SK-N-DZ (cell line): ENCODE data around the gene PDE10A.
"Not testable (repeated sequence)": the region's sequence is repeated elsewhere in the genome, so short reads cannot be mapped to it uniquely, and the experiment has no call there.

ENCODE experiments used
- DNase-seq: peaks from one replicate; pipeline ENCODE4 v3.0.0-alpha.2; 2015; ENCODE audit warnings: low spot score

PDE10A gene

DNA sequence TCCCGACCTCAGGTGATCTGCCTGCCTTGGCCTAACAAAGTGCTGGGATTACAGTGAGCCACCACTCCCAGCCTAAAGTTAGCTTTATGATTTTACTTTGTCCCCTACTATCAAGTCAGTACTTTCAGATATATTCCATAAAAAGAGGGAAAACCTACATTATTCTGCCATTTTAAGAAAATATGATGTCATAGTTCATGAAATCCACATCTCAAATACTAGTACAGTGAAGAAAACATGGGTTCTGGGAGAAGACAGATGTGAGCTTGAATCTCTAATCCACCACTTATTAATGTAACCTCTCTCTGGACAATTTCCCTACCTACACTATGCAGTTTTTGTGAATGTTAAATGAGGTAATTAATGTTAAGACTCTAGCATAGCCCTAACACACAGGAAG lies 74.5 kb downstream of the PDE10A start:
- no peak for DNase-seq

- no peak for DNase-seq
These were observed 75.8 kb downstream of the PDE10A start for GRCh38 chr6:165587206-165587605.

GRCh38 chr6:165586706-165587105 lies 76.3 kb downstream of the PDE10A start:
- DNase-seq: no peak

DNA sequence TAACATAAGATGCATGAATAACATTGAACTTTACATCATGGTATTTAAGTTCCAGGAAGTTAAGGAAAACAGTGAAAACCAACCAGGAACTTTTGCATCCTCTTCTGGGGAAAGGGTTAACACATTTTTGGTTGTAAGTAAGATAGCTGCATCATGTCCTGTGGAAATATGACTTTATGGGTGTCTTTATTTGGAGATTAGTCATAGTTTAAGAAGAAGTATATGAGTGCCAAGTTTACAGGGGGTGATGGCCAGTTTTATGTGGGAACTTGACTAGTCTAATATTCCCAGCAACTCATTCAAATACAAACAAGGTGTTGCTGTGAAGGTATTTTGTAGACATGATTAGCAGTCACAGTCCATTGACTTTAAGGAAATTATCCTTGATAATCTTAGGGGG lies 78.0 kb downstream of the PDE10A start:
- DNase-seq: no peak

- DNase-seq: no peak
These were observed 78.5 kb downstream of the PDE10A start for GRCh38 chr6:165584541-165584940.

DNA sequence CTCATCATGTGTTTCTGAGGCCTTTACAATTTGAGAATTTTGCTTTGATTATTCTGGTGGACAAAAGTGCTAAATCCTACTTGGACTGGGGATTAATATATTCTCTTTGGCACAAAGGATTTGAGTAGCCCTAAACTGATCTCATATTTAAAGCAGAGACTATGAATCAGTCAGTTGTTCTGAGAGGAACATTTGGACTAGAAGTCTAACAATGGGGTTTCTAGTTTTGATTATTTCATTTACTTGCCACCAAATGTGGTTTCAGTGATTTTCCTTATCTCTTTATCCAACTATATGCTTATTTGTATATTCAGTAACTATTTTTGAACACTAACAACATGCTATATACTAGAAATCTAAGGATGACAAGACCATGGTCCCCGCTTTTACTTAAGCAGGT lies 81.4 kb downstream of the PDE10A start:
- DNase-seq: no peak

DNA sequence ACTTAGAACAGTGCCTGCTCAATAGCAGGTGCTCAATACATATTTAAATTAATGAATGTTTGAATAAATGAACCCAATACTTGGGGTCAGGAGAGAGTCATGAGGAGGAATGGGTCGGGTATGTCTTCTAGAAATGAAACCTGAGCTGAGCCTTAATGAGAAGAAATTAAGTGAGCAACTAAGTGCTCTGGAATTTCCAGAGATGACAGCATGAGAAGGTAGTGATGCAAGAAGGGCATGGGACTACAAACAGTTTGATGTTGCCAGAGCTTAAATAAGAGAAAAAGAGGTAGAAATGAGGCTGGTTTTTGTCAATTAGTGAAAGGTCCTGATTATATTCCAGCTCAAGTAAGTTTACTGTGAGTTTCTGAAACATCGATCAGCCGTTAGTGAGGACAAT lies 82.9 kb downstream of the PDE10A start:
- no peak for DNase-seq

DNA sequence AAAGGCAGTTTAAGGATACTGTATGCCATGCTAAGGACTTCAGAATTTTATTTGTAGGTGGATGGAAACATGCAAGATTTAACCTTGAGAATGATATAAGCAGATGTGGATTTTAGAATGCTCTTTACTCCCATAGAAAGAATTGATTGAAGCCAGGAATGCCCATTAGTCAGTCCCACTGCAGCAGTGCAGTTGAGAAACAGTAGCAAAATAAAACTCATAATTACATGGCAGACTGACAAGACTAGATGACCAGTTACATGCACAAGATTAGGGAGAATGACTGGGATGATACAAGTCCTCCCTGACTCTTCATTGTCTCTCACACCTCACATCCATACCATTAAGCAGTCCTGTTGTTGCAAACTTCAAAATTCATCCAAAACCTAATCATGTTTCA lies 83.9 kb downstream of the PDE10A start:
- no peak for DNase-seq

DNA sequence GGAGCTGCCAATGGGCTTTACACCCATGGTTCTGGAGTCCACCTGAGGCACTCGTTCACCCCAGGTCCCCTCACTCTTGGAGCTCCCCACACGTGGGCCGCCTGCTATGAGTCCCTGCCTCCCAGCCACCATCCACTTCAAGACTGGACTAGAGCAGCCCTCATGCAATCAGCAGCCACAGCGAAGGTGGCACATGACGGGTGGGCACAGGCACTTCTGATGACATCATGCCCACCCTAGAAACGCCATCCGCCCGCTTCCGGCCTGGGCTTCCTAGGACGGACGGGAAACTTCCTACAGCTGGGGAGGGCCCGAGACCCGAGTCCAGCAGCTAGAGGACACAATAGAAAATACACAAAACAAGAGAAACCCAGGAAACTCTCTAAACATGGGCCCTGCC lies 85.5 kb downstream of the PDE10A start:
- DNase-seq: no peak

DNA sequence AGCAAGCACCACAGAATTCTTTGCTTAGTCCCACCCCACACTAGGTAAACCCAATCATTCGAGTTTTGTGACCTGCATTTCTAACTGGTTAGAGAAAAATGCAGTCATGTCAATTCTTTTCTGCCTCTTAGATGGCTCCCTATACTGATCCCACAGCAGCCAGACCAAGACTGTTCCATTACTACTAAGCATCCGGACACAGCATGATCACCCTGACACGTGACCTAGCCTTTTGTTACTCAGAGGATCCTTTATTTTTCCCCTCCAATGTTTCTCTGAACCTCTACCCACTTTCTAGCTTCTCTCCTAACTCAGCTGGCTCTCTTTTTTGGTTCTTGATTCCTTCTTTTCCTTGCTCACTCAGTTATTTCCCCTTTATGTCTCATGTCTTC lies 87.9 kb downstream of the PDE10A start:
- DNase-seq: no peak

DNA sequence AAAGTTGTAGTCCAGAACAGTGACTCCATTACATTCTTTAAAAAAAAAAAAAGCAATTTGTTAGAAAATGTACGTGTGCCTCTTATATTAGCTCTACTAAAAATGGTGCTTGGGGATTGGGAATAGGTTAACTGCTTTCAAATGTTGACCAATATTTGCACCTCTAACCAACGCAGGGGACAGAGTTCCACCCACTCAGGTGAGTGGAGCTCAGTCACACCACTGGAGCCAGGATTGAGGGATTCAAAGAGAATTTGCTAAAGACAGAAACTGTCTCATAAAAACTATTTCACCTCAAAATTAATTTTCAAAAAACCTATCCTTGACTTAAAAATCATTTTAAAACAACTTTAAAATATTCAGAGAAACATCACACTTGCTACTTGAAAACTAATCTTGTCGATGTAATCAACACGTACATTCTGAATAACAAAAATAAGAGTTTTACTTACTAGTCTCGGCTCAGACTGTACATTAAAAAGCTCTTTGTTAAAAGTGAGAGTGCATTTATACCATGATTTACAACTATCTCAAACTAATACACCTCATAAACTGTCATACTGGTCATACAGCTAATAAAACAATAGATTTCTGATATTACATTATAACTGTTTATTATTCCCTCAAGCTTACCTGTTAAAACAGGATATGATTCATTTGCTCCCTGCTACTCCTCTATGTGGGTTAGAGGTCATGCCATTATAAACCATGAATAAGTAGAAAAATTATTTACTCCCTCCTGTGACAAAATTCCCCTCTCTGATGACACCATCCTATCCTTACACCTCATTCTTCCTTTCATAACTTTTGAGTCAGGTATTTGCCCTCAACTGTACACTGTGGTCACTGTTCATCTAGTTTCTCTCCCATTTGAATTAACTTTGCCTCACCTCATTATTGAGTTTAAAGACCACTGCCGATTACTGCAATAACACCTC lies 88.6 kb downstream of the PDE10A start:
- no peak for DNase-seq

- DNase-seq: peak; percentile 31
These were observed 89.4 kb downstream of the PDE10A start for GRCh38 chr6:165573671-165574070.

DNA sequence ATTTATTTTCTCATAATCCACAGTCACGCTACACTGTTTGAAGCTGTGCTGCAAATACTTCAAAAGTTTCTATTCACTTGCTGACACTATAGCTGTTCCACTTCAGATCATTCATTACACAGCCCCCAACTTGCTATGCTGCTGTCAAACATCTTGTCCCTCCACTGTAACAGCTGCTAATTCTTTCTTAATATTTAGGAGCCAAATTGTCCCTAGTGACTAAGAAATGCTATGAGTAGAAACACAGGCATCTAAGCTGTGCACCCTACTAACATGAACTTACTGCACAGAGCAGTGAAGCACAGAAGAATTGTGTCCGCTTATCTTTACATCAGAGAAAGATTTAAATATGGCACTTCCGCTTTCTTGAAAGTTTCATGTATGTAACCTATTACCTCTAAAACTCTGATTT lies 91.3 kb downstream of the PDE10A start:
- DNase-seq: no peak

- no peak for DNase-seq
These were observed 91.9 kb downstream of the PDE10A start for GRCh38 chr6:165571068-165571682.

GRCh38 chr6:165568326-165568725 lies 94.7 kb downstream of the PDE10A start:
- DNase-seq: peak; percentile 84

- peak; percentile 97 for DNase-seq
These were observed 96.8 kb downstream of the PDE10A start for GRCh38 chr6:165566088-165566828.

GRCh38 chr6:165562421-165563090 lies 100.5 kb downstream of the PDE10A start:
- peak; percentile 22 for DNase-seq

DNA sequence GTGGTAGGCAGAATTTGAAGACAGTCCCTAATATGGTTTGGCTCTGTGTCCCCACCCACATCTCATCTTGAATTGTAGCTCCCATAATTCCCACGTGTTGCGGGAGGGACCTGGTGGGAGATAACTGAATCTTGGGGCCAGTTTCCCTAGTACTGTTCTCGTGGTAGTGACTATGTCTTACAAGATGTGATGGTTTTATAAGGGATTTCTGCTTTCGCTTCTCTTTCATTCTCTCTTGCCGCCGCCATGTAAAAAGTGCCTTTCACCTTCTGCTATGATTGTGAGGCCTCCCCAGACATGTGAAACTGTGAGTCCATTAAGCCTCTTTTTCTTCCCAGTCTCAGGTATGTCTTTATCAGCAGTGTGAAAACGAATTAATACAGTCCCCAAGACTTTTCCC lies 103.4 kb downstream of the PDE10A start:
- no peak for DNase-seq

GRCh38 chr6:165558097-165558496 lies 104.9 kb downstream of the PDE10A start:
- not testable (repeated sequence) for DNase-seq

DNA sequence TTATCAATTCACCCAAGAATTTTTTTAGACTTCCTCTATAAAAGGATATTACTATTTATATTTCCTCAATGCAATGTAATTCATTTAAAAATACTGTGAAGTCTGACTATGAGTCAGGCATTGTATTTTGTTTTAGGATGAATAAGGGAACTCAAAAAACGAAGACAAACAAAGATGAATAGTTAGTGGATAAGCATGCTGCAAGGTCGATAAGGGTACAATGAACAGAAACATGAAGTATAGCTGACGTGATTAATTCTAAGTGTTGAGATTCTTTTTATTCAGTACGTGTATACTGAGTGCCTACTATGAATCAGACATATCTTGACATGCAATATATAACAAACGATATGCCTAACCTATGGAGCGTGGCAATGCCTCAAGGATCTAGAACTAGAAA lies 105.4 kb downstream of the PDE10A start:
- no peak for DNase-seq

DNA sequence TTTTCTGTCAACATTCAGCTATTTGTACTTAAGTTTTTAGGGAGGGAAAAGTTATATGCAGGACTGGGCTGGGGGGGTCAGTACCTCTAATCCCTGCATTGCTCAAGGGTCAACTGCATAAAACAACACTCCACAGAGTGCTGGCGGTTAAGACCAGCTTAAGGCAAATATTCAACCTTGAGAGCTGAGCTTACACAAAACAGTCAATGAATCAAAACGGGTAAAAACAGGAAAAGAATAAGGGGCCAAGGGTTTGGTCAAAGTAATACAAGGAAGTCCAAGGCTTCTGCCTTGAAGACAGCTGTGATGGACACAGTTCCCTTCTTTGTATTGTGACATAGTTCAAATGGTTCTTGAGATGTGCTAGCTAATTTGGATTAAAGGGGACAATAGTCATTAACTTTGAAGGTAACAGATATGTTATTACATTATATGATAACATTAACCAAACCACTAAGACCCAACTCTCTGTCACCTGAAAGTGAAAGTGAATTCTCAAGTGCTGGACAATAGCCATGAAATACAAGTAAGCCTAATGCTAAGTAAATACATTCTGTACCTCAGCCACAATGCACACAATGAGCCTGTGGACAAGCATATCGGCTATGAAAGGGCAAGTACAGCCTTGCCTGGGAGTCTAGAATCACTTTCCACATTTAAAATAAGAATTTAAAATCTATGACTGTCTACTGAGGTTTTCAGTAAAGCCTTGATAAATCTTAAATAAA lies 106.8 kb downstream of the PDE10A start:
- no peak for DNase-seq
